Dendritic cell treated with granulocyte-macrophage colony-stimulating factor and Interleukin-4, amounts not matched to agents 40 ng/mL and 50 ng/mL, for 4 days (primary cell): Measurements from ENCODE around the gene REELD1.

Experiments
- H3K27ac Mint-ChIP-seq: one replicate; pipeline ENCODE4 v1.8.0; 2022; ENCODE audit warnings: mild to moderate bottlenecking, mixed read lengths
- H3K27me3 Mint-ChIP-seq: one replicate; pipeline ENCODE4 v1.8.0; 2022; ENCODE audit warnings: mild to moderate bottlenecking, mixed read lengths
- H3K36me3 Mint-ChIP-seq: one replicate; pipeline ENCODE4 v1.8.0; 2022; ENCODE audit warnings: low read depth, mixed read lengths
- H3K4me1 Mint-ChIP-seq: one replicate; pipeline ENCODE4 v1.8.0; 2022; ENCODE audit warnings: low read depth, mixed read lengths
- H3K4me3 Mint-ChIP-seq: one replicate; pipeline ENCODE4 v1.8.0; 2022; ENCODE audit warnings: mild to moderate bottlenecking, moderate library complexity, mixed read lengths
- H3K9me3 Mint-ChIP-seq: one replicate; pipeline ENCODE4 v1.8.0; 2022; ENCODE audit warnings: mixed read lengths
- intact Hi-C: fragments of 100-400 bp; cut with micrococcal nuclease; formaldehyde crosslinking; loops from one replicate; pipeline ENCODE4 v1.15.0; 2022

Gene REELD1

DNA sequence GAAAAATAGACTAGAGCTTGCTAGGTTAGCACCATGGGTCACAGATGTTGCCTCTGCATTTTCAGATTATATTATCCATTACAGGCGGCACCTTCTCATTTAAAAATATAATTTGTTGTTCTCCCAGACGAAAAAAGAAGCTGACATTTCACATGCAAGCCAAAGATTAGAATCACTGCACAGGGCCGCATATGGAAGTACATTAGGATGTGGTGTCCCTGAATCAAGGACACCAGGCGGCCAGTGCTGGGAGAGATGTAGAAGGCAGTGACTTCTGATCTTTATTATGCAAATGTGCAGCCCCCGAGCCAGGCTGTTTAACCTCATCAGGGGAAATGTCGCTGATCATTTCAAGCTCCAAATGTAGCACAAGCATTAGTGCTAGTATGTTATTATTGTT, 22.8 kb downstream of the REELD1 start:
- Mint-ChIP-seq H3K36me3 (no peaks in the 10 kb centered on the region), H3K27me3 (peaks cover 8% of the 10 kb centered on the region), H3K4me3 (no peak overlapping the region), H3K9me3 (peaks cover 6% of the 10 kb centered on the region), H3K4me1 (peaks cover 35% of the 10 kb centered on the region), H3K27ac (no peak overlapping the region)
- intact Hi-C loops = no loop called here

DNA sequence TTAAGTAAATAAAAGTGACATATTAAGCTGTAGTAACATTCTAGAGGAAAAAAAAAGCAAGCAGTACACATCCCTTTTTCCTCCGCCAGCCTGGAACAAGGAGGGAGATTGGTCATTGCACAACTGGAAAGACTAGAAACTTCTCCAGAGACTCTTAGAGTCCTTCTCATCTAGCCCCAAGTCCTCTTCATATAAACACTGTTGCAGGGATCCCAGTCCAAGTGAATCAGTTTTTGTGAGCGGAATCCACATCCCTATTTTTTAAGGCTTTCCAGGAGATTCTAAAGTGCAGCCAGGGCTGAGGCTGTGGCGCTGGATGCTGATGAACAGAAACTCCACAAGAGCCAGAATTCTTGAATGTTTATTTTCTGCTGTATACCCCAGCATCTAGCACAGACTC, 23.8 kb downstream of the REELD1 start:
- no peaks in the 10 kb centered on the region for H3K36me3 Mint-ChIP-seq
- H3K4me1 Mint-ChIP-seq = peaks cover 32% of the 10 kb centered on the region
- peaks cover 8% of the 10 kb centered on the region for H3K27me3 Mint-ChIP-seq
- no peak overlapping the region for H3K4me3 Mint-ChIP-seq
- intact Hi-C loops = no loop called here
- no peaks in the 10 kb centered on the region for H3K9me3 Mint-ChIP-seq
- H3K27ac Mint-ChIP-seq = no peak overlapping the region

DNA sequence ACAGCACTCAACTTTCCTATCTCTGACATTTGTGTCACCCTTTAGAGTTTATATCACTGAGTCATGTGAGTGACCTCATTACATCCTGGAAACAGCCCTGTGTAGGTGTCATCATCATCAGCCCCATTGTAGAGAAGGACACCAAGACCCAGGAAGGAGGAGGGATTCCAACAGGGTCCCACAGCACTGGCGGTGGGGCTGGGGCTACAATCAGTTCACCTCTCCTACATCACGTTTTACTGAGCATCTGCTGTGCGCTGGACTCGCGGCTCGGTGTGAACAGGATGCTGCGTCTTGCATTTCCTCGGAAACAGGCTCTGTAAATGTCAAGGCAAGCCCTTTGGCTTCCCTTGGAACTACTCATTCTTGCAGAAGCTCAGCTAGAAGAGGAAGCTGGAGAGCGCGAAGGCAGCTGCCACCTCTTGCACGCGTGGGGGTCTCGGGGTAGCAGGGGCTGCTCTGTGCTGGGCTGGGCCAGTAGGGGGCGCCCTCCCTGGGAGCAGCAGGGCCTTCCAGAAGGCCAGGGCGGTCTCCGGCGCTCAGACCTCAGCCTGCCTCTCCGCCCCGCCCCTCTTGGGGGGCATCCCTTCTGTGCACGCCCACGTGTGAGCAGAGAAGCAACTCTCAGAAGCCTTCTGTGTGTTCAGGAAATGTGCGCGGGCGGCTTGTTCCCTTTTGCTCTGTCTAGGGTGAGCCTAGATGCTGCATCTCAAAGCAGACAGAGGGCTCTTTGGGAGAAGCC, 29.0 kb downstream of the REELD1 start:
- Mint-ChIP-seq H3K27me3 (peaks cover 14% of the 10 kb centered on the region), H3K4me1 (peaks cover 43% of the 10 kb centered on the region), H3K4me3 (peak overlapping the region; percentile 20), H3K36me3 (no peaks in the 10 kb centered on the region), H3K27ac (peak overlapping the region; percentile 75), H3K9me3 (no peaks in the 10 kb centered on the region)
- intact Hi-C loops = loop anchor here (2.0 kb wide), 1 partner anchor 853 kb away; no protein-coding TSS in a partner anchor

DNA sequence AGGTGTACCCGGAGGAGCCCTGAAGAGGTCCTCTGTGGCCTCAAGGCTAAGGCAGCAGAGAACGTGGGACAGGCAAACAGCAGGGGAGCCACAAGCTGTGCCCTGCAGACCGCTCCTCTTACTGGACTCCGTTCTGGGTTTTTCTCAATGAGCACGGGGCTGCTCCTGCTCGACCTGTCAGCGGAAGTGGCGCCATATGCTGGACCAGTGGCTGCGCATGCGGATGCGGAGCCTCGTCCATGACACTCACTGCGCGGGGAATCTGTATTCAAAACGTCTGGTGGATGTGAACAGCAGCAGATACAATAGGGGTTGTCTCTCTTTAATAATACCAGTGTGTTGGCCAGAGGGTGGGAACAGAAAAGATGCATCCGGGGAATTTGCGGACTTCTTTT, 29.5 kb downstream of the REELD1 start:
- H3K27ac Mint-ChIP-seq = peak overlapping the region; percentile 75
- H3K36me3 Mint-ChIP-seq = no peaks in the 10 kb centered on the region
- H3K9me3 Mint-ChIP-seq = no peaks in the 10 kb centered on the region
- peaks cover 40% of the 10 kb centered on the region for H3K4me1 Mint-ChIP-seq
- peaks cover 14% of the 10 kb centered on the region for H3K27me3 Mint-ChIP-seq
- intact Hi-C loops = loop anchor here (2.0 kb wide), 1 partner anchor 853 kb away; no protein-coding TSS in a partner anchor
- peak overlapping the region; percentile 20 for H3K4me3 Mint-ChIP-seq

DNA sequence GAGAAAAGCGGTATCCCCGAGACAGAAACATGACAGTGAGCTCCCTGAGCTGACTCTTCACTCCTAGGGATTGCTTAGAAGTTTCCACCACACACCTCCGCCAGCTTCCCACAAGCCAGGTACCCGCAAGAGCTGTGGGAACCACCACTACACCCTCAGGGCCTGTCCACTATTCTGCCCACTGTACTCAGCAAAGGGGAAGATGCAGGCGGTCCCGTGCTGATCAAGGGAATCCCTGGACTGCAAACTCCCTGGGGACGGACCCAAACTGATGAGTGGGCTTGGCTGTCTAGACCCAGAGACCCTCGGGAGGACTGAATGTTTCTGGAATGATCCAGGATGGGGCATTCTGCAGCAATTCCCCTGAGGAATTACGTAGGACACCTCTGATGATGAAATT, 30.2 kb downstream of the REELD1 start:
- intact Hi-C loops = no loop called here
- Mint-ChIP-seq H3K36me3 (no peaks in the 10 kb centered on the region), H3K9me3 (no peaks in the 10 kb centered on the region), H3K4me1 (peaks cover 38% of the 10 kb centered on the region), H3K4me3 (no peak overlapping the region), H3K27ac (peak overlapping the region; percentile 75), H3K27me3 (peaks cover 14% of the 10 kb centered on the region)

DNA sequence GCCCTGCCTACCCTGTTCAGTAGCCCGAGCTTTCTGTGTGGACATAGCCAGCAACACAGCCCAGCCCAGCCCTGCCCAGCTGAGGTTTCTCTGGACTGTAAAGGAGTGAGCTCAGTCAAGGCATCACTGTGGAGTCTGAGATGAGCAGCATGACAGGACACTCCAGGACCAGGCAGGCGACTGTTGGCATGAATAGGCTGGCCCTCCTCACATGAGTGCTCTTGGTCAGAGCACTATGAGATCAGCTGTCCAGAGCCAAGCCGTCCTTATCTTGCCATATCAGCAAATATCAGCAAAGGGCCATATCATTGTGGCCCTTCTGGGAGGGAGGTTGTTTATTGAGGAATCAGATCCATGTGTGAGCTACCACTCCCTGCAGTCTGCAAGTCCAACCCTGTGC, 30.9 kb downstream of the REELD1 start:
- Mint-ChIP-seq H3K4me3 (no peak overlapping the region), H3K9me3 (no peaks in the 10 kb centered on the region), H3K36me3 (no peaks in the 10 kb centered on the region), H3K27ac (peak overlapping the region; percentile 31), H3K4me1 (peaks cover 38% of the 10 kb centered on the region), H3K27me3 (peaks cover 11% of the 10 kb centered on the region)
- intact Hi-C loops = no loop called here

DNA sequence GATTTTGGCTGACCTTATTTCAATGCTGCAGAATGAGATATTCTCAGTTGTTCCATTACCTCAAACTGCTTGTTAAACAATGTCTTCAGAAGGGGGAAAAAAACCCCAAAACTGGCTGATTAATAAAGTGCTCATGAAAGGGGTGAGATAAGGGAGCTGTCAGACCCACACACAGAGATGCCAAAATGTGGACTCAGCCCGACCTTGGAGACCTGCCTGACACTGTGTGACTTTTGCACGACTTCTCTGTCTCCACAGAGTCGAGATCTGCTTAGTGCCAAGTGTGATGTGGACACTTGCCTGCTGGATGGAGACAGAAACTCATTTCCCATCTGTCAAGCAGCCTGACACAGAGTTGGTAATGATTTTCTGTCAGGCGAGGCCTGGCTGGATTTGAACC, 31.5 kb downstream of the REELD1 start:
- H3K36me3 Mint-ChIP-seq = no peaks in the 10 kb centered on the region
- intact Hi-C loops = no loop called here
- H3K9me3 Mint-ChIP-seq = no peaks in the 10 kb centered on the region
- no peak overlapping the region for H3K4me3 Mint-ChIP-seq
- H3K27me3 Mint-ChIP-seq = peaks cover 11% of the 10 kb centered on the region
- H3K4me1 Mint-ChIP-seq = peaks cover 38% of the 10 kb centered on the region
- no peak overlapping the region for H3K27ac Mint-ChIP-seq

DNA sequence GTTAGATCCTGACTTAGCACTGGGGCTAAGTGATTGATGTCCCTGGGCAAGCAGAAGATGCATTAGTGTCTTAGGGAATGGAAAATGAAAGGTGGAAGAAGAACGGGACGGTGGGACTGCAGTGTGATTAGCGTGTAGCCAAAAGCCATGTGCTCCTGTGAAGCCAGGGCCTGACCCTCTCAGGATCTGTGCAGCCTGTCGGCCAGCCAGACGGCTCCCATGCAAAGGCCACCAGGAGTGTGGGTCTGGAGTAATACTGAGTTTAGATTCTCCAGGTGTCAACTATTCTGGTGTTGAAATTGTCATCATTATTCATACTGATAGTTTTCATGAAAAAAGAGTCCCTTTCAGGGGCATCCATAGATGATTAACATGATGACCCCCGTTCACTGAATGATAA, 32.0 kb downstream of the REELD1 start:
- Mint-ChIP-seq H3K4me3 (no peak overlapping the region), H3K4me1 (peaks cover 38% of the 10 kb centered on the region), H3K9me3 (no peaks in the 10 kb centered on the region), H3K27me3 (peaks cover 11% of the 10 kb centered on the region), H3K27ac (no peak overlapping the region), H3K36me3 (no peaks in the 10 kb centered on the region)
- intact Hi-C loops = no loop called here

DNA sequence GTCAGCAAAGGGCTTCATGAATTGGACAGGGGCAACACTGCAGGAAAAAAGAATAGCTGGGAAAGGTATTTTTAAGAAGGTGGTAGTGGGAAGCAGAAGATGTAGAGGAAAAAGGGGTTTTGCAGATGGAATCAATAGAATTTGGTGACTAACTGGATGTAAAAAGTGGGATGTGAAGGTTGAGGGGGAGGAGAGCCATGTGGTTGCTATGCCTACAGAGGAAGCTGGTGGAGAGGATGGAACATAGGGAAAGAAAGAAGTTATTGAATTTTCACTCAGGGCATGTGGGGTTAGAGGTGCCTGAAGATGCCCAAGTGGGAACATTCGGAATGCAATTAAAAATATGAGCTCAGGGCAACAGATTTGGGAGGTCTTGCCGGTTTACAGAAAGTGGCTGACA, 33.0 kb downstream of the REELD1 start:
- H3K27ac Mint-ChIP-seq = no peak overlapping the region
- peaks cover 11% of the 10 kb centered on the region for H3K27me3 Mint-ChIP-seq
- H3K4me3 Mint-ChIP-seq = no peak overlapping the region
- no peaks in the 10 kb centered on the region for H3K36me3 Mint-ChIP-seq
- H3K9me3 Mint-ChIP-seq = no peaks in the 10 kb centered on the region
- intact Hi-C loops = no loop called here
- H3K4me1 Mint-ChIP-seq = peaks cover 32% of the 10 kb centered on the region

DNA sequence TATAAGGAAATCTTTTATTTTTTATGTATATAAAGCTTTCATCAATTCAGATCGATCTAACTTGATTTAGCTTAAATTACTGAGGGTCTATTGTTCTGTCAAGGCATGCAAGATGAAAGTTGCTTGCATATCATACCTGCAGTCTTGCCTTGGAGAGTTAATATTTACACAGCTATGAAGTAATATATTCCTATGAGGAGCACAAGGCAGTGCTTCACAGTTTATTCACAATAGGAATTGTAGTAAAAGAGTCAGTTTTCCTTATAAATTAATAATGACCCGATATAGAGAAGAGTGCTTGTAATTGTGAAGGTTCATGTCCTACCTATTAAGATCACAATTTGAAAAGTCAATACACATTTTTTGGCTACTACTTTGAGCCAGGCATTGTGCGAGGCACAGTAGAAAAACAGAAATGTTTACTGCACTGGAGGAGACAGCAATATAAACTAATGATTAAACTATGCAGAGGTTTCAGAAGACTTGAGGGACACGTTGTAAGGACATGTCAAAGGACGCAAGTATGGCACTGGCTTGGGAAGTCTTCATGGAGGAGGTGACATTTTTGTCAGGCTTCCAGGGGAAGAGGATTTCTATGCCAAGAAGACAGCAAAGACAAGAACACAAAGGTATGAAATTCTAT, 38.8 kb downstream of the REELD1 start:
- Mint-ChIP-seq H3K36me3 (no peaks in the 10 kb centered on the region), H3K9me3 (no peaks in the 10 kb centered on the region), H3K4me3 (no peak overlapping the region), H3K27me3 (no peaks in the 10 kb centered on the region), H3K27ac (no peak overlapping the region), H3K4me1 (no peaks in the 10 kb centered on the region)
- intact Hi-C loops = no loop called here

DNA sequence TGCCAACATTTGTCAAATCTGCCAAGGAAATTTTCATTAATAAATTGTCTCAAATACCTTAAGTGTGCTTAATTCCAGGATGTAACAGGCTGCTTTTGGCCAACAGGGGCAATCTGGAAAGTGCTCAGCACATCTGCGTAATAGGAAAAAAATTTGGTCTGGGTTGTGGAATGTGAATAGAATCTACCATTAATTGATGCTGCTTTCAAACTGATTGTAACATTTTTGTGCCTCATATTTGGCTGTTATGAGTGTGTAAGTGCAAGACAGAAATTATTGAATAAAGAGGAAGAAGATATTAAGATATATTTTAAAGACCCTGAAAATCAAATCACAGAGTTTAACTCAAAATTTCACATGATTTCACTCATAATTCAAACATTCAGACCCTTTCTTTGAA, 41.1 kb downstream of the REELD1 start:
- intact Hi-C loops = no loop called here
- Mint-ChIP-seq H3K9me3 (no peaks in the 10 kb centered on the region), H3K4me3 (no peak overlapping the region), H3K27me3 (no peaks in the 10 kb centered on the region), H3K4me1 (no peaks in the 10 kb centered on the region), H3K27ac (no peak overlapping the region), H3K36me3 (no peaks in the 10 kb centered on the region)

DNA sequence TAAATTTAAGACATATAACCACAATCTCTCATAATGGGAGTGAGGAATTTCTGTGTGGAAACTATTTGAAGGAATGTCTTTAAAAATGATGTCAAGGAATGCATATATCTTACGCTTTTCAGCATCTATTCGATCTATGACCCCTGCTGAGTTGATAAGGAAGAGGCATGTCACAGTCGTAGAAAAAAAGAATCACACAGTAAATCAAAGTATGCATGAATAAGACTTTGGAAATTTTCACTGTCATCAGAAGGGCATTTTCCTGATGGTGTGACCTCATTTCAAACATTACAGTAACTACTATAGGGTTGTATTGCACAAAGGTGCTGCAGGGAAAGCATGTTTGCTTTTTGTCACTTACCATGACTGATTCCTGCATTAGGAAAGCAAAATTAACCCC, 41.5 kb downstream of the REELD1 start:
- no peaks in the 10 kb centered on the region for H3K9me3 Mint-ChIP-seq
- no peak overlapping the region for H3K27ac Mint-ChIP-seq
- no peaks in the 10 kb centered on the region for H3K36me3 Mint-ChIP-seq
- H3K4me1 Mint-ChIP-seq = no peaks in the 10 kb centered on the region
- intact Hi-C loops = no loop called here
- H3K27me3 Mint-ChIP-seq = no peaks in the 10 kb centered on the region
- no peak overlapping the region for H3K4me3 Mint-ChIP-seq

DNA sequence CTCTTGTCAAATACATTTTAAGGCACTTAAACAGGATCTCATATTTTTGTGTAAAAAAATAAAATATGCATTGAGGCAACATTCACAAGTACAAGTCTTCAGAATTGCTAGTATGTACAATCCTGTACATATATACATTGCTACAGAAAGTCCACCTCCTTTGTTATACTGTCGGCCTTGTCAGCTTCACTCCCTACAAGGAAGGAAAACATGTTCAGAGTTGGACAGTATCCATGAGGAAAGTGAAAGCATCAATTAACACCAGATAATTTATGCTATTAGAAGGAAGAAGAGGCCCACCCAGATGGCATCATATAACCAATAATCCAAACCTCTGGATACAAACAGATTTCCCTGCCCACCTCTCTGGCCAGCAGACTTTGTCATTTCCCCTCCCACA, 42.0 kb downstream of the REELD1 start:
- intact Hi-C loops = no loop called here
- H3K4me3 Mint-ChIP-seq = no peak overlapping the region
- H3K4me1 Mint-ChIP-seq = no peaks in the 10 kb centered on the region
- H3K27ac Mint-ChIP-seq = no peak overlapping the region
- H3K27me3 Mint-ChIP-seq = no peaks in the 10 kb centered on the region
- H3K36me3 Mint-ChIP-seq = no peaks in the 10 kb centered on the region
- no peaks in the 10 kb centered on the region for H3K9me3 Mint-ChIP-seq

DNA sequence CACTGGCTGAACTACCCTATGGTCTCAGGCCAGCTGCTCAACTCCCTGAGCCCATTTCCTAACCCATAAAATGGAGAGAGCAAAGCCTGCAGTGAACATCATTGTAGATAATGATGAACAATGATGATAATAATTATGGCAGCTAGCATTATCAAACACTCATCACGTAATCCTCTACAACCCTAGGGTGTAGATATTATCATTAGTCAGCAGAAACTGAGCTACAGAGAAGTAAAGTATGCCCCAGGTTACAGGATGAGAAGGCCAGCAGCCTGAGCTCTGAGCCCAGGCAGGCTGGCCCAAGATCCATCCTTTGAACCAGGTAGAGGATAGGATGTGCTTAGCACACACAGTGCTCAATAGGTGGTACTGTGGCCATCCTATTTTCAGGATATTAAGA, 43.2 kb downstream of the REELD1 start:
- H3K27ac Mint-ChIP-seq = no peak overlapping the region
- intact Hi-C loops = no loop called here
- no peaks in the 10 kb centered on the region for H3K4me1 Mint-ChIP-seq
- no peaks in the 10 kb centered on the region for H3K36me3 Mint-ChIP-seq
- H3K9me3 Mint-ChIP-seq = no peaks in the 10 kb centered on the region
- H3K4me3 Mint-ChIP-seq = no peak overlapping the region
- H3K27me3 Mint-ChIP-seq = no peaks in the 10 kb centered on the region

DNA sequence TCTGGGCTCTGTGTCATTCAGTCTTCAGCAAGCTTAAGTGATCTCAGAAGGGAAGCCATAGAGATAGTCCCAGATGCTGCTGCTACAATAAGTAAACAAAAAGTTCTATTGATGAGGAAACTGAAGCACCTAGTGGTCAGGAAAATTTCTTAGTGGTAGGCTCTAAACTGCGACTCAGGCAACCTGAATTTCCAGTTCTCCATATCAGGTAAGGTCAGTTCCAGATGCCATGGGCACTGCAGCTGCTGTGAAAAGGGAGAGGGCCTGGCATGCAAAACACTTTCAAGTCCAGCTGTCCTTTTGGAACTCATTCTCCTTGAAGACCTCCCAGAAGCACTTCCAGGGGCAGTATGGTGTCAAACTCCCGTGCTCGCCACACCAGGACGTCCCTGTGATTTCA, 46.2 kb downstream of the REELD1 start:
- no peaks in the 10 kb centered on the region for H3K27me3 Mint-ChIP-seq
- peaks cover 6% of the 10 kb centered on the region for H3K36me3 Mint-ChIP-seq
- no peak overlapping the region for H3K27ac Mint-ChIP-seq
- no peaks in the 10 kb centered on the region for H3K9me3 Mint-ChIP-seq
- no peak overlapping the region for H3K4me3 Mint-ChIP-seq
- intact Hi-C loops = no loop called here
- H3K4me1 Mint-ChIP-seq = no peaks in the 10 kb centered on the region
